Neutrophil (primary cell): ENCODE data around the gene TCERG1L.

Experiments used
- H3K27ac ChIP-seq: fragments of 200-600 bp; sonication (generic); 2 replicates; pipeline ENCODE4 v1.5.1; 2016; ENCODE audit warnings: mild to moderate bottlenecking, moderate library complexity
- H3K27me3 ChIP-seq: fragments of 200-600 bp; sonication (generic); 2 replicates; pipeline ENCODE4 v1.6.0; 2016; ENCODE audit warnings: mild to moderate bottlenecking
- H3K36me3 ChIP-seq: fragments of 200-600 bp; sonication (generic); 2 replicates; pipeline ENCODE4 v1.5.1; 2017
- H3K4me1 ChIP-seq, 2 experiments: fragments of 200-600 bp in 1 of 2; sonication (generic) in 1 of 2; 1 replicate in 1 of 2; 2 replicates in 1 of 2; pipeline versions ENCODE4 v1.5.1 to v1.6.1; 2013 to 2016; ENCODE audit warnings: low read depth in 1 of 2, low read length in 1 of 2, mild to moderate bottlenecking in 1 of 2, moderate library complexity in 1 of 2; ENCODE audit not compliant: control insufficient read depth in 1 of 2, insufficient read depth in 1 of 2
- H3K4me3 ChIP-seq, 2 experiments: fragments of 200-600 bp in 1 of 2; sonication (generic) in 1 of 2; 1 replicate in 1 of 2; 2 replicates in 1 of 2; pipeline ENCODE4 v1.5.1; 2013 to 2016; ENCODE audit warnings: low read depth in 1 of 2, low read length in 1 of 2, mild to moderate bottlenecking in 1 of 2, moderate library complexity in 1 of 2
- H3K9me3 ChIP-seq: fragments of 200-600 bp; sonication (generic); 2 replicates; pipeline ENCODE4 v1.5.1; 2016
- TF ChIP-seq, protein P1 (sequence below): fragments of 200-600 bp; sonication (generic); IDR thresholded peaks from 2 replicates; pipeline ENCODE4 v1.5.1; 2016; ENCODE audit warnings: antibody characterized with exemption

Gene TCERG1L

DNA sequence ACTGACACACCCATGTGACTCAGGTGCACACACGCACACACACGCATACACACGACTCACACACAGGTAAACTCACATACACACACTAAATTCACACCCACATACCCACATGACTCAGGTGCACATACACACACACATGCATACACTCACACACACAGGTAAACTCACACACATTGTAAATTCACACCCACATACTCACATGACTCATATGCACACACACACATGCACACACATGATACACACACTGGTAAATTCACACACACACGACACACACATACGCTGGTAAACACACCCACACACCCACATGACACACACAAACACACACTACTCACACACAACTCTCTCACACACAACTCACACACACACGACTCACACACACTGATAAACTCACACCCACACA lies 63.6 kb downstream of the TCERG1L start:
- H3K27me3 ChIP-seq = peaks cover 21% of the 10 kb centered on the region
- H3K36me3 ChIP-seq = no peaks in the 10 kb centered on the region
- H3K4me1 ChIP-seq = no peaks in the 10 kb centered on the region
- TF ChIP-seq, protein P1, sequence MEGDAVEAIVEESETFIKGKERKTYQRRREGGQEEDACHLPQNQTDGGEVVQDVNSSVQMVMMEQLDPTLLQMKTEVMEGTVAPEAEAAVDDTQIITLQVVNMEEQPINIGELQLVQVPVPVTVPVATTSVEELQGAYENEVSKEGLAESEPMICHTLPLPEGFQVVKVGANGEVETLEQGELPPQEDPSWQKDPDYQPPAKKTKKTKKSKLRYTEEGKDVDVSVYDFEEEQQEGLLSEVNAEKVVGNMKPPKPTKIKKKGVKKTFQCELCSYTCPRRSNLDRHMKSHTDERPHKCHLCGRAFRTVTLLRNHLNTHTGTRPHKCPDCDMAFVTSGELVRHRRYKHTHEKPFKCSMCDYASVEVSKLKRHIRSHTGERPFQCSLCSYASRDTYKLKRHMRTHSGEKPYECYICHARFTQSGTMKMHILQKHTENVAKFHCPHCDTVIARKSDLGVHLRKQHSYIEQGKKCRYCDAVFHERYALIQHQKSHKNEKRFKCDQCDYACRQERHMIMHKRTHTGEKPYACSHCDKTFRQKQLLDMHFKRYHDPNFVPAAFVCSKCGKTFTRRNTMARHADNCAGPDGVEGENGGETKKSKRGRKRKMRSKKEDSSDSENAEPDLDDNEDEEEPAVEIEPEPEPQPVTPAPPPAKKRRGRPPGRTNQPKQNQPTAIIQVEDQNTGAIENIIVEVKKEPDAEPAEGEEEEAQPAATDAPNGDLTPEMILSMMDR = no peak
- H3K27ac ChIP-seq = no peak overlapping the region
- no peaks in the 10 kb centered on the region for H3K9me3 ChIP-seq
- H3K4me3 ChIP-seq = no peak overlapping the region

GRCh38 chr10:131246775-131247174 lies 64.7 kb downstream of the TCERG1L start:
- Histone ChIP-seq H3K27me3 (peaks cover 21% of the 10 kb centered on the region), H3K4me1 (no peaks in the 10 kb centered on the region), H3K4me3 (no peak overlapping the region), H3K9me3 (no peaks in the 10 kb centered on the region), H3K36me3 (no peaks in the 10 kb centered on the region), H3K27ac (no peak overlapping the region)
- TF ChIP-seq, protein P1 = no peak

DNA sequence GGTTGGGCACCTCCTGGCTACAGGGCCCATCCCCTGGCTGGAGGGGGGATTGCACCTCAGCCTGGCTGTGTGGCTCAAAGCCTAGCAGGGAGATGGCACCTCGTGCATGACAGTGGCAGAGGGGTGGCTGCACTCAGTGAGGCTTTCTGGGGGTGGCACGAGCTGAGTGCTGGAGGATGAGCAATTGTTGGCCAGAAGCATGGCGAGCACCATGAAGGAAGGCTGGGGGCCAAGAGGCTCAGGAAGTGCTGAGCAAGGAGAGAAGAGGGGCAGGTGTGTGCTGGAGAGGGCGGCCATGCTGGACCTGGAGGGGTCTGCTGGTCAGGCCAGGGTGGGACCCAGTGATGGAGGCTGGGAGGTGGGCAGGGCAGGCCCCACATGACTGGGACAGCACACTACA lies 65.4 kb downstream of the TCERG1L start:
- peaks cover 15% of the 10 kb centered on the region for H3K27me3 ChIP-seq
- H3K9me3 ChIP-seq = no peaks in the 10 kb centered on the region
- TF ChIP-seq, protein P1 = no peak
- H3K4me1 ChIP-seq = no peaks in the 10 kb centered on the region
- H3K36me3 ChIP-seq = no peaks in the 10 kb centered on the region
- H3K4me3 ChIP-seq = no peak overlapping the region
- no peak overlapping the region for H3K27ac ChIP-seq

- no peaks in the 10 kb centered on the region for H3K9me3 ChIP-seq
- TF ChIP-seq, protein P1 = no peak
- H3K4me1 ChIP-seq = no peaks in the 10 kb centered on the region
- H3K27ac ChIP-seq = no peak overlapping the region
- peaks cover 10% of the 10 kb centered on the region for H3K27me3 ChIP-seq
- no peaks in the 10 kb centered on the region for H3K36me3 ChIP-seq
- no peak overlapping the region for H3K4me3 ChIP-seq
Measured at GRCh38 chr10:131245475-131246059, 66.0 kb downstream of the TCERG1L start.

DNA sequence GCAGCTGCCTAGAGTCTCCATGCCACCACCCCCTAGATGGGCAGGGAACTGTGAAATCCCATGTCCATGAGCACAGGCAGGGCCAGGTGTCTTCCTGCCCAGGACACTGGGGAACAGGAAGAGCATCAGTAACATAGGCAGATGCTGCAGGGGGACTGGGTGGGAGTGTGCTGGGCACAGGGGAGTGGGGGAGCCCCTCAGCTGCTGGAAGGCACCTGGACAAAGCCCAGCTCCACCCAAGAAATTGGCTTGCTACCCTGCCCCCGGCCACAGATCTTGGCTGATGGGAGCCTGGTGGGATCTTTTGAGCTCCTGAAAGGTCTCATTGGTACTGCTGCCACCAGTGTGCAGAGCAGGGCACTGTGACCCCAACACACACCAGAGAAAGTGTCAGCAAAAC lies 66.7 kb downstream of the TCERG1L start:
- TF ChIP-seq, protein P1 = no peak
- H3K4me1 ChIP-seq = no peaks in the 10 kb centered on the region
- H3K4me3 ChIP-seq = no peak overlapping the region
- peaks cover 3% of the 10 kb centered on the region for H3K27me3 ChIP-seq
- H3K36me3 ChIP-seq = no peaks in the 10 kb centered on the region
- H3K9me3 ChIP-seq = no peaks in the 10 kb centered on the region
- no peak overlapping the region for H3K27ac ChIP-seq

DNA sequence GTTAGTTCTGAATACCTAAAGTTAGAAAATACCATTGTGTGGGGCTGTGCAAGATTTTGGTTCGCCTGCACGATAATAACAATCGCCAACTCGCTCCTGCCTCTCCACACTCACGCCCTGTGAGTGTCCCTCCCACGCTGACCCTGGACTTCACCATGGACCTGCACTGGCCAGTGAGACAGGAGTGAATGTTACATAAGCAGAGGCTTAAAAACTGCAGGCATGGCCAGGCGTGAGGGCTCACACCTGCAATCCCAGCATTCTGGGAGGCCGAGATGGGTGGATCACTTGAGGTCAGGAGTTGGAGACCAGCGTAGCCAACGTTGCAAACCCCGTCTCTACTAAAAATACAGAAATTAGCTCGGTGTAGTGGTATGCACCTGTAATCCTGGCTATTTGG lies 68.4 kb downstream of the TCERG1L start:
- Histone ChIP-seq H3K4me1 (no peaks in the 10 kb centered on the region), H3K27ac (no peak overlapping the region), H3K36me3 (no peaks in the 10 kb centered on the region), H3K9me3 (no peaks in the 10 kb centered on the region), H3K27me3 (no peaks in the 10 kb centered on the region), H3K4me3 (no peak overlapping the region)
- TF ChIP-seq, protein P1 = no peak
